Astrocyte of the cerebellum (primary cell): Measurements from ENCODE around the gene SLC9A5.

Experiments
- DNase-seq: peaks from one replicate; pipeline ENCODE4 v3.0.0-alpha.2; 2011; ENCODE audit warnings: low read depth
- H3K4me3 ChIP-seq: 2 replicates; pipeline ENCODE4 v1.5.1; 2011; ENCODE audit warnings: mild to moderate bottlenecking, low read depth, low read length, moderate library complexity
- in situ Hi-C: cut with HindIII; loops from 2 replicates; pipeline ENCODE4 v1.10.0; 2017; ENCODE audit warnings: low sequenced_read_pairs
- TF ChIP-seq, protein P1 (sequence below): IDR thresholded peaks from 2 replicates; pipeline ENCODE4 v1.5.1; 2012; ENCODE audit warnings: low read length, low read depth, moderate library complexity, mild to moderate bottlenecking; ENCODE audit errors: missing control alignments

Gene SLC9A5

DNA sequence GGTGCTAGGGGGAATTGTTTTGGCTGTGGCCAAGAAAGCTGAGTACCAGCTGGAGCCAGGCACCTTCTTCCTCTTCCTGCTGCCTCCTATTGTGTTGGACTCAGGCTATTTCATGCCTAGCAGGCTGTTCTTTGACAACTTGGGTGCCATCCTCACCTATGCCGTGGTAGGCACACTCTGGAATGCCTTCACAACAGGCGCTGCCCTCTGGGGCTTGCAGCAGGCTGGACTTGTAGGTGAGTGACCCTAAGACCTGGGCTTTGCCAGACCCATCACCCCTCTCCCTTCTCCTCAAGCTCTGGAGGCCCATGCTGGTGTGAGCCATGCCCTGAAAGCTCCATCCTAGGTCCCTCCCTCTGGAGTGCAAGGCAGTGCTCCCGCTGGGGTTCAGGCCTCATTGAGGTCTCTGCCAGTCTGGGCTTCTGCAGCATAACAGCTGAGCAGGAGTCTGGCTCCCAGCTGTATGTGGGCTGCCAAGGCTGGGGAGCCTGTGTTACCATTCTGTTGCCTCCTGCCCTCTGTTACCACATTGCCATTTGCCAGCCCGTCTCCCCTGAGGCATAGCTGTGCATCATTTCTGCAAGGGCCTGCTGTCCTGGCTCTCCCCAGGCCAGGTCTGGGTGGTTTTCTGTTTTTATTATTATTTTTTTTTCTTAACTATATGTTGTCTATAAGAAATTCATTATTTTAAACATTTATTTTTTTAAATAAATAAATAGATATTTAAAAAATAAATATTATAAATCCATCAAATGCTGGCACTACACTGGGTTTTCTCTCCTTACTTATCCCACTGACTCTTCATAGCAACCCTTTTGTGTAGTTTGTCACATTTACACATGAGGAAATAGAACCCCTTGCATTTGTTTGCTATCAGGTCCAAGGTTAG, 4.1 kb downstream of the SLC9A5 start:
- no peak for DNase-seq
- TF ChIP-seq, protein P1, sequence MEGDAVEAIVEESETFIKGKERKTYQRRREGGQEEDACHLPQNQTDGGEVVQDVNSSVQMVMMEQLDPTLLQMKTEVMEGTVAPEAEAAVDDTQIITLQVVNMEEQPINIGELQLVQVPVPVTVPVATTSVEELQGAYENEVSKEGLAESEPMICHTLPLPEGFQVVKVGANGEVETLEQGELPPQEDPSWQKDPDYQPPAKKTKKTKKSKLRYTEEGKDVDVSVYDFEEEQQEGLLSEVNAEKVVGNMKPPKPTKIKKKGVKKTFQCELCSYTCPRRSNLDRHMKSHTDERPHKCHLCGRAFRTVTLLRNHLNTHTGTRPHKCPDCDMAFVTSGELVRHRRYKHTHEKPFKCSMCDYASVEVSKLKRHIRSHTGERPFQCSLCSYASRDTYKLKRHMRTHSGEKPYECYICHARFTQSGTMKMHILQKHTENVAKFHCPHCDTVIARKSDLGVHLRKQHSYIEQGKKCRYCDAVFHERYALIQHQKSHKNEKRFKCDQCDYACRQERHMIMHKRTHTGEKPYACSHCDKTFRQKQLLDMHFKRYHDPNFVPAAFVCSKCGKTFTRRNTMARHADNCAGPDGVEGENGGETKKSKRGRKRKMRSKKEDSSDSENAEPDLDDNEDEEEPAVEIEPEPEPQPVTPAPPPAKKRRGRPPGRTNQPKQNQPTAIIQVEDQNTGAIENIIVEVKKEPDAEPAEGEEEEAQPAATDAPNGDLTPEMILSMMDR, result no peak
- in situ Hi-C loops, result no loop called here
- no peak overlapping the region for H3K4me3 ChIP-seq

DNA sequence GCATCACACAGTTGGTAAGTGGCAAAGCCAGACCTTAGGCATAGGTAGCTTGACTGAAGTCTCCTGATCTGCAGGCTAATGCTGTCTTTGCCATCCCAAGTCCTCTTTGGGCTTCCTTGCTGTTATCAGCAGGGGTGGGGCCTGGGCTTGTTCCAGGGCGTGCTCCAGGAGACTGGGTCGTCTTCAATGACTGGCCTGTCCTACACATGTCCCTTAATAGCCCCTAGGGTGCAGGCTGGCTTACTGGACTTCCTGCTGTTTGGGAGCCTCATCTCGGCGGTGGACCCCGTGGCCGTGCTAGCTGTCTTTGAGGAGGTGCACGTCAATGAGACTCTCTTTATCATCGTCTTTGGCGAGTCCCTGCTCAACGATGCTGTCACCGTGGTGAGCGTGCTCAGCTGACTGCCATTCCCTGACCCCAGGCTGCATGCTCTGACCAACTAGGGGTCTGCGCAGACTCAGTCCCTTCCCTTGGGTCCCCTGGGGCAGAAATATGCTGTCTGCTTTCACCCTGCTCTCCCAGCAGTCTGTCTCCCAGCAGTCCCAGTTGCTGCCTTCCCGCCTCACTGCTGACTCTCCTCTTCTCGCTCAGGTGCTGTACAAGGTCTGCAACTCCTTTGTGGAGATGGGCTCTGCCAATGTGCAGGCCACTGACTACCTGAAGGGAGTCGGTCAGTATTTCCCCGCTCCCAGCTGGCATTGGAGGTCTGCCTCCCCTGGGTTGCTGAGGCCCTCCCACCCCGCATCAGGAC, 6.2 kb downstream of the SLC9A5 start:
- no peak for DNase-seq
- no peak overlapping the region for H3K4me3 ChIP-seq
- in situ Hi-C loops, result no loop called here
- TF ChIP-seq, protein P1, result no peak

- H3K4me3 ChIP-seq, result no peak overlapping the region
- TF ChIP-seq, protein P1, result no peak
- no peak for DNase-seq
- in situ Hi-C loops, result no loop called here
Observed at GRCh38 chr16:67255553-67256221, 6.9 kb downstream of the SLC9A5 start.

DNA sequence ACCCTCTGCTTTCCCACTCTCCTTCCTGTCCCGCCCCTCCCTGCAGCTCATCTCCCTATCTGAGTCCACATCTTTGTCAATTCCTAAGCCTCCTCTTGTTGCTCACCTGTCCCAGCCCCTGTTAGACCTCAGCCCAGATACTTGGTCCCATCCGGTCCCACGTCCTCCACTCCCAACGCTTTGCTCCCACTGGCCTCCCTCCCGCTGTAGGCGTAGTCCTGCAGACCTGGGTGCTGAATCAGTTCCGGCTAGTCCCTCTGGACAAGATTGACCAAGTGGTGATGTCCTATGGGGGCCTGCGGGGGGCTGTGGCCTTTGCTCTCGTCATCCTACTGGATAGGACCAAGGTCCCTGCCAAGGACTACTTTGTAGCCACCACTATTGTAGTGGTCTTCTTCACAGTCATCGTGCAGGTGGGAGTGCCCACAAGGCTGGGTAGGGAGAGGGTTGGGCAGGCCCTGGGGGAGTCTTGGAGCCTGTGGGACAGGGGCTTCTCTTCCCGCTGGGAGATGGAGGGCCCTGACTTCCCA, 8.0 kb downstream of the SLC9A5 start:
- DNase-seq, result no peak
- TF ChIP-seq, protein P1, result no peak
- in situ Hi-C loops, result no loop called here
- H3K4me3 ChIP-seq, result no peak overlapping the region

DNA sequence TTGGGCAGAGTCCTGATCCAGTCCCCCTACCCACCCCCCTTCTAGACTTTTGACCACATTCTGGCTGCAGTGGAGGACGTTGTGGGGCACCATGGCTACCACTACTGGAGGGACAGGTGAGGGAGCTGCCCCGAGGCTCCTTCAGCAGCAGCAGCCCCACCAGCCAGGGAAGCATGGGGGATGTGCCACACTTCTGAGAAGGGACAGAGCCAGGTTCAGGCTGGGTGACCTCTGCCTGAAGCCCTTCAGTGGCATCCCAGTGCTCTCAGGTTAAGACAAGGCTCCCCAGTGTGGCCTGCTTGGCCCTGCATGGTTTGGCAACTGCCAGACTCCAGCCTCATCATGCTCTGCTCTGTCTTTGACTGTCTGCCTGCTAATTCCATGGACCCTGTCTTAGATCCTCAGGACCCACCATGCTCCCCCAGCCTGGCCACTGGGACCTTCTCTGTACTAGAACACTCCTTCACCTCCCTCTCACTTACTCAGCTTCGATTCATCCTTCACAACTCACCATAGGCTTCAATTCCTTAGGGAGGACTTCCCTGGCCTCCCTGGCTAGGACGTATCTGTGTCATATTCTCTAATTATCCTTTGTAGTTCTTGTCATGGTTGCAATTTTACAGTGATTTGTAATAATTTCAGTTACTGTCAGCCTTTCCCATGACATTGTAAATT, 8.8 kb downstream of the SLC9A5 start:
- in situ Hi-C loops, result no loop called here
- DNase-seq, result no peak
- TF ChIP-seq, protein P1, result no peak
- no peak overlapping the region for H3K4me3 ChIP-seq
